ENCODE measurements around the gene SPHKAP. TPM values are rescaled to one million over a fixed set of nuclear protein-coding genes. Genes with fewer than 3 reads are reported as not detected.

The SPHKAP gene
- total RNA-seq, 6 donors from 2014 or later, result not detected

DNA sequence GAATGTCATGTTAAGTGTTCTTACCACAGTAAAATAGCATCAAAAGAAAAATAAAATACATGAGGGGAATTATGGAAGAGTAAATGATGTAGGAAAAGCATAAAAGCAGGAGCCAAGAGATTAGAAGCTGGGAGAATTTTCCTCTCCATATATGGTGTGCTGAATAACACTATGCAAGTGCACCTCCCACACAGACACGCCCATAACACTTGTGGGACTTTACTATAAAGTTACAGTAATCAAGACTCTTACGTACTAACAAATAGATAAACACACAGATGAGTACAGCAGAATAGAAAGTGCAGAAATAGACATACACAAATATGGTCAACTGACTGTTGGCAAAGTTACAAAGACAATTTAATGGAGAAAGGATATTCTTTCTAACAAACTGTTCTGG lies 16.0 kb upstream of the SPHKAP start:
- H3K4me1 ChIP-seq, result no peaks in the 10 kb centered on the region
- no peak overlapping the region for H3K27ac ChIP-seq
- TF ChIP-seq, protein P1, sequence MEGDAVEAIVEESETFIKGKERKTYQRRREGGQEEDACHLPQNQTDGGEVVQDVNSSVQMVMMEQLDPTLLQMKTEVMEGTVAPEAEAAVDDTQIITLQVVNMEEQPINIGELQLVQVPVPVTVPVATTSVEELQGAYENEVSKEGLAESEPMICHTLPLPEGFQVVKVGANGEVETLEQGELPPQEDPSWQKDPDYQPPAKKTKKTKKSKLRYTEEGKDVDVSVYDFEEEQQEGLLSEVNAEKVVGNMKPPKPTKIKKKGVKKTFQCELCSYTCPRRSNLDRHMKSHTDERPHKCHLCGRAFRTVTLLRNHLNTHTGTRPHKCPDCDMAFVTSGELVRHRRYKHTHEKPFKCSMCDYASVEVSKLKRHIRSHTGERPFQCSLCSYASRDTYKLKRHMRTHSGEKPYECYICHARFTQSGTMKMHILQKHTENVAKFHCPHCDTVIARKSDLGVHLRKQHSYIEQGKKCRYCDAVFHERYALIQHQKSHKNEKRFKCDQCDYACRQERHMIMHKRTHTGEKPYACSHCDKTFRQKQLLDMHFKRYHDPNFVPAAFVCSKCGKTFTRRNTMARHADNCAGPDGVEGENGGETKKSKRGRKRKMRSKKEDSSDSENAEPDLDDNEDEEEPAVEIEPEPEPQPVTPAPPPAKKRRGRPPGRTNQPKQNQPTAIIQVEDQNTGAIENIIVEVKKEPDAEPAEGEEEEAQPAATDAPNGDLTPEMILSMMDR (IDR thresholded peaks at IDR 0.05), result no peak
- TF ChIP-seq POLR2AphosphoS5 (IDR thresholded peaks at IDR 0.05) (no peak), POLR2A (IDR thresholded peaks at IDR 0.05) (no peak), EP300 (IDR thresholded peaks at IDR 0.05) (no peak)
- no peaks in the 10 kb centered on the region for H3K27me3 ChIP-seq
- no peak for DNase-seq
- no peaks in the 10 kb centered on the region for H3K9me3 ChIP-seq
- WGBS, 2 donors, result 64 to 81% methylated on average over 2 of the region's 2 CpGs
- no peaks in the 10 kb centered on the region for H3K36me3 ChIP-seq
- no peak for ATAC-seq (ENCODE audit: low FRiP score in 2 of 2)
- no peak overlapping the region for H3K4me3 ChIP-seq

DNA sequence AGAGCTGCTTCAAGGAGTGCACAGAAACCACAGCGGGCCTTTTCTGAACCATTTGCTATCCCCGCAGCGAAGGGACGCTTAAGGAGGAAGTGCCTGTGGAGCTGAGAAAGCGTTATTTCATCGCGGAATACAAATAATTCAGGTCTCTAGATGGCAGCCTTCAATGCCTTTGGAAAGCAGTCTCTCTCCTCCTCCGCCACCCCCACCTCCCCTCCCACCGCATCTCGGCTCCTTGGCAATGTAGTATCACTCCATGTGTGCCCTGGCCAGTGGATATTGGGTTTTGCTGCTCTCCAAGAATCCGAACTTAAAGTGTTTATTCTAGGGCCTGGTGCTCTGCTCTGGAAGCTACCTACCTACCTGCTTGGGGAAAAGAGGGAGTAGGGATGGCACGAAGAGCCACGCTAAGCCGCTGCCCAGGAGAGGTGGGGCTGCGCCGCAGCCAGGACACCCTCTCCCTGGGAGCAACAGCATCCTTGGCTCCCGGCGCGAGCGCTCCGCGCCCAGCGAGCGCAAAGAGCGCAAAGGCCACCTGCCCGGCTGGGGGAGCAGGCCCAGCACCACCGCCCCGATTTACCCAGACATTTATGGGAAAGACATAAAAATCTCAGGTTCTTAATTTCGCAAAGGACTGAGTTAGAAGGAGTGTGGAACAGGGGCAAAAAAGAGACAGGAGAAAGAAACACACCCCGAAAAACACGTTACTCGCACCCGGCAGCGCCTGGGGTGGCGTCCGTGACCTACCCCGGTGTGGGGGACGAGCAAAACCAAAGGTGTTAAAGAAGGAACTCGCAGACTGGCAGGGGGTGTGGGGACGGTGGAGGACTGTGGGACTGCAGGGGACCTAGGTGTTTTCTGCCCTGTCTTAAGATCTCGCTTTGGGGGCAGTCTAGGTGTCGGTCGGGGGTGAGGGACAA lies 1.0 kb downstream of the SPHKAP start:
- H3K36me3 ChIP-seq, result no peaks in the 10 kb centered on the region
- DNase-seq, result peak in 1 of 2 donors; percentile 67
- TF ChIP-seq EP300 (IDR thresholded peaks at IDR 0.05), result no peak
- TF ChIP-seq, protein P1 (IDR thresholded peaks at IDR 0.05), result no peak
- no peak for TF ChIP-seq POLR2AphosphoS5 (IDR thresholded peaks at IDR 0.05)
- TF ChIP-seq POLR2A (IDR thresholded peaks at IDR 0.05), result no peak
- peak in 1 of 2 donors; percentile 22 for ATAC-seq (ENCODE audit: low FRiP score in 2 of 2)
- no peak overlapping the region for H3K4me3 ChIP-seq
- H3K27me3 ChIP-seq, result peaks cover 0 to 7% (median 3%) of the 10 kb centered on the region in 4 donors
- no peaks in the 10 kb centered on the region for H3K9me3 ChIP-seq
- WGBS, 2 donors, result 5 to 6% methylated on average over 34 to 43 of the region's 43 CpGs
- H3K4me1 ChIP-seq, result peaks cover 0 to 12% (median 0%) of the 10 kb centered on the region in 4 donors
- no peak overlapping the region for H3K27ac ChIP-seq

DNA sequence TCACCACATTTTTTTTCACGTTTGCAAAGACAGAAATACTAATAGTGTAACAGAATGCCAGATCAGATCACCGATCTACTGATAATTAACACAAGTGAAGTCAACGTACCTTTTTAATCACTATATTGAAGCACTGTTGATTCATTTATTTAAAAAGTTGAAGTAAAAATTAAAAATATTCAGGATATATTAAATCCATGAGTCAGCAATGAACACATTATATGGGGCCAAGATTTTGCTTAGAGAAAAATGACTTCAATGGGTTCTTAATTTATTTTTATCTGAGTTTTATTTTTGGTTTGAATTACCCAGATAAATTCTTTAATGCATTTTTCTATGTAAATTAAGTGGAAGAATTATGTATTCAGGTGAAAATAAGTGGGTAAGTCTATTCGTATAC lies 14.2 kb downstream of the SPHKAP start:
- Histone ChIP-seq H3K9me3 (no peaks in the 10 kb centered on the region), H3K4me3 (no peak overlapping the region), H3K36me3 (no peaks in the 10 kb centered on the region), H3K27ac (no peak overlapping the region), H3K27me3 (no peaks in the 10 kb centered on the region), H3K4me1 (no peaks in the 10 kb centered on the region)
- TF ChIP-seq POLR2AphosphoS5 (IDR thresholded peaks at IDR 0.05) (no peak), POLR2A (IDR thresholded peaks at IDR 0.05) (no peak), EP300 (IDR thresholded peaks at IDR 0.05) (no peak)
- TF ChIP-seq, protein P1 (IDR thresholded peaks at IDR 0.05), result no peak
- ATAC-seq (ENCODE audit: low FRiP score in 2 of 2) (no peak), DNase-seq (no peak)
- 78 to 83% methylated on average over 4 of the region's 4 CpGs for WGBS, 2 donors

DNA sequence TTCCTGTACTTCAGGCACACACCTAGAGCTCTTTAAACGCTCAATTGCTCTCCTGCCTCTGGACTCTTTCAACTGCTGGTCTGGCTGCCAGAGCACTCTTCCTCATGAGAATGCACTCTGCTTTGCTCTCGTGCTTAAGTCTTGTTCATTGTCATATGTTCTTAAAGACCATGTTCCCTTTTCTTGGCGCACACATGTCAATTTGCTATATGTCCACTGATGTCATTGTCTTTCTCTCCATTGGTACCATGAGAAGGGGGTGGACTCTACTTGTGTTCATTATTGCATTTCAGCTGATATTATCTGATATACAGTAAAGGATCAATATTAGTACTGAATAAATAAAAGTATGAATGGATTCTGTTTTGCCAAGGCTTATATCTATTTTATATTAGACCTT lies 16.8 kb downstream of the SPHKAP start:
- DNase-seq (no peak), ATAC-seq (ENCODE audit: low FRiP score in 2 of 2) (no peak)
- H3K36me3 ChIP-seq, result no peaks in the 10 kb centered on the region
- no peak overlapping the region for H3K27ac ChIP-seq
- H3K4me3 ChIP-seq, result no peak overlapping the region
- TF ChIP-seq POLR2AphosphoS5 (IDR thresholded peaks at IDR 0.05), result no peak
- WGBS, 2 donors, result 72% methylated on average over 3 of the region's 3 CpGs
- no peaks in the 10 kb centered on the region for H3K4me1 ChIP-seq
- H3K9me3 ChIP-seq, result no peaks in the 10 kb centered on the region
- H3K27me3 ChIP-seq, result no peaks in the 10 kb centered on the region

DNA sequence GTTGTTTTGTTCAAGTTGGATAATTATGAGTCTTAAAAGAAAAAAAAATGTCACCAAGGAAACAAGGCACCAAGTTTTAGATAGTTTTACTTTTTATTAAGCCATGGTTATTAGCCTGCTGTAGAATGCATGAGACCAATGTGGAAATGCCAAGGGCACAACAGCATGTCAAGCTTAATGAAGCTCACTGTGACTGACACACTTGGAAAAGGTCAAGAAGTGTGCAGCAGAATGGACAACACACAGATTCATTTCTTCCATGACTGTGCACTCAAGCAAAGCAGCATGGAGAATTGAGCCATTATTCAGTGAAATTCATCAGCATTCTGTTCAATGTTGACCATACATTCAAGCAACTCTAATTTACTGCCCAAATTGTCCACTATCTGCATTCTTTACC lies 23.6 kb downstream of the SPHKAP start:
- no peak overlapping the region for H3K4me3 ChIP-seq
- H3K36me3 ChIP-seq, result no peaks in the 10 kb centered on the region
- TF ChIP-seq POLR2AphosphoS5 (IDR thresholded peaks at IDR 0.05) (no peak), POLR2A (IDR thresholded peaks at IDR 0.05) (no peak), EP300 (IDR thresholded peaks at IDR 0.05) (no peak)
- TF ChIP-seq, protein P1 (IDR thresholded peaks at IDR 0.05), result no peak
- no peak for DNase-seq
- no peak for ATAC-seq (ENCODE audit: low FRiP score in 2 of 2)
- no peaks in the 10 kb centered on the region for H3K4me1 ChIP-seq
- H3K27me3 ChIP-seq, result no peaks in the 10 kb centered on the region
- no peak overlapping the region for H3K27ac ChIP-seq
- no peaks in the 10 kb centered on the region for H3K9me3 ChIP-seq
